ENCODE results near the gene MRAP. TPM values are rescaled to one million over a fixed set of nuclear protein-coding genes. Genes with fewer than 3 reads are reported as not detected.

The MRAP gene
- polyA plus RNA-seq, 4 donors: not detected

GRCh38 chr21:32346951-32347350, 48.3 kb downstream of the MRAP start:
- no peak for DNase-seq (ENCODE audit: low read depth in 4 of 4, low spot score in 2 of 4)

DNA sequence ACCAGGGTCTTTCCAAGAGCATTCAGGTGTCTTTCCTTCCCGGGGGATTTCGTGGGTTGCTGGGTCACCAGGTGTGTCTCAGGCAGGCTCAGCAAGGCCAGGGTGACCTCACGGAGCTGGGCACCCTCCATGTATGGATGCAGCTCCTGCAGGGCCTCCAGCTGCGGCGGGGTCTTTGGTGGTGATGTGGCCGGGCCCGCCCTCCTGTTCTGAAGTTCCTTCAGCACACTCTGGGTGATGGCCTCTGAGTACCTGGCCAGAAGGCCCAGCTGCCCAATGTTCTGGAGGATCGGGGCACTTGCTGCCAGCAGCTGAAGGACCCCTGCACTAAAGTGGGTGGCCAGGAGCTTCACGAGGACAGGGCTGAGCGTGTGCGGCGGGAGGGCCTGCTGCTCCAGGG, 48.7 kb downstream of the MRAP start:
- no peak for DNase-seq (ENCODE audit: low read depth in 4 of 4, low spot score in 2 of 4)

- no peak for DNase-seq (ENCODE audit: low read depth in 4 of 4, low spot score in 2 of 4)
Measured at GRCh38 chr21:32347977-32348376, 49.3 kb downstream of the MRAP start.

DNA sequence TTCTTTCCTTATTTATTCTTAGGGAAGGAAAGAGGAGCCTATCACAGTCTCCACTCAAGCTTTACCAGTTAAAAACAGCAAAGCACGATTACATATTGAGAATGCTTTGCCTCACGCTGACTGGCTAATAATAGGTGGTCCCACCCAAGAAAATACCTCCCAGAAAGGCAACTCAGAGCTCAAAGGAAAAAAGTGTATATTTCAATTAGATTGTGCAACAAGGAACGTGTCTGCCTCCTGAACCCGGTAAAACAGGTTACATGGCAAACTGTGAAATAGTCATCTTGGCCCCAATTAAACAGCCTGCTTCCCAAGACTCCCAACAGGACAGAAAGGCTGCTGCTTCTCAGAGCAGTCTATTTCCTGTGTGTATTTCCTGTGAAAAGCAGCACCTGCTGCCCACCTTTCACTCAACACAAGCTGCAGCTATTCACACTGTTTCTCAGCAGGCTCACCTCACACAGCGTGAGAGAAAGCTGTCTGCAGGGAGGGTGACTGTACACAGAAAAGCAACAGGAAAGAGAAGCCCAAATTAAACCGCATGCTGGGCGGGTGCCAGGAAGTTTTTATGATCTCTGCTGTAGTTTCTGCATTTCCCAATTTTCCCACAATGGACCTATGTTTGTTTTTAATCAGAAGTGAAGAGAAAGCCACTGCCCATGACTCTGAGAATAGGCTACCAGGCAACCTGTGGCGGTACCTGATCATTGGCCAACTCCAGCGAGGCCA, 50.1 kb downstream of the MRAP start:
- DNase-seq (ENCODE audit: low read depth in 4 of 4, low spot score in 2 of 4): no peak

- DNase-seq (ENCODE audit: low read depth in 4 of 4, low spot score in 2 of 4): no peak
Measured at GRCh38 chr21:32349333-32349944, 50.8 kb downstream of the MRAP start.

DNA sequence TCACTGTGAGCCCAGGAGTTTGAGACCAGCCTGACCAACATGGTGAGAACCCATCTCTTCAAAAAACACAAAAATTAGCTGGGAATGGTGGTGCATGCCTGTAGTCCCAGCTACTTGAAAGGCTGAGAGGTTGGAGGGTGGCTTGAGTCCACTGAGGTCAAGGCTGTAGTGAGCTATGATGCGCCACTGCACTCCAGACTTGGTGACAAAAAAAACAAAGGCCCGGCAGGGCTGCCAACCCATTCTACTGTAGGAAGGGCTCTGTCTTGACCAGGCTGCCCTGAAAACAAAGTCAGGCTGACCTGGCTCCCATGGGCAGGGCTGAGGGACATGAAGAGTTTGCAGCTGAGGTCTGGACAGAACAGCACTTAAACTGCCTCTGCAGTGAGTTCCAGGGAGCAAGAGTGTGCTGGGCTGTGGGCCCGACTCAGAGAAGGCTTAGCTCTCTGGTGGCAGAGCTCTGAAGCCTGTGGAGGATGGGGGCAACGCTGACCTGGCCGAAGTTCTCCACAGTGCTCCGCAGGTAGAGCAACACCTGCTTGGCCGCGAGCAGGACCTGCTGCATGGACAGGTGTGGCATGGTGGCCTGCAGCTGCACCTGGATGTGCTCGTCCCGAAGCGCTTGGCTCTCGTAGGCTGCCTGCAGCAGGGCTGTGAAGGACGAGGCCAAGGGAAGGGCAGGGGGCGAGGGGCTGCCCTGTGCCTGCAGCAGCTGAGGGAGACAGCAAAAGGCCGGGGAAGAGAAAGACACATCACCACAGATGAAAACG, 51.7 kb downstream of the MRAP start:
- no peak for DNase-seq (ENCODE audit: low read depth in 4 of 4, low spot score in 2 of 4)

DNA sequence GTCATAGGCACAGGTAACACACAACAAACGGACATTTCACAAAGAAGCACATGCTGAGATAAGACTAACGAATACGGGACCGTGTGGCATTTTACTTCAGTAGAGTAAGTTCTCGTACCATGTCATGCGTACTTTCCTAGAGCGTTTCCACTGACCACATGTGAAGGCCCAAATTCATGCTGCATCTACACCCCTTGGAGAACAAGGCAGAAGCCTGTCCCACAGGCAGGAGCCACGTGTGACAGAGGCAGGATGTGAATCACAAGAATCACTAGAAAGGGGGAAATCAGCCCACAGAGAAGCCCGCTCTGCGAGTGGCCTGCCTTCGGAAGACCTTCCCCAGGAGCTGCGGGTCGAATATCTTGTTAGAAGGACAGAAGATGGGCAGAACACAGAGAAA, 52.3 kb downstream of the MRAP start:
- DNase-seq (ENCODE audit: low read depth in 4 of 4, low spot score in 2 of 4): no peak

DNA sequence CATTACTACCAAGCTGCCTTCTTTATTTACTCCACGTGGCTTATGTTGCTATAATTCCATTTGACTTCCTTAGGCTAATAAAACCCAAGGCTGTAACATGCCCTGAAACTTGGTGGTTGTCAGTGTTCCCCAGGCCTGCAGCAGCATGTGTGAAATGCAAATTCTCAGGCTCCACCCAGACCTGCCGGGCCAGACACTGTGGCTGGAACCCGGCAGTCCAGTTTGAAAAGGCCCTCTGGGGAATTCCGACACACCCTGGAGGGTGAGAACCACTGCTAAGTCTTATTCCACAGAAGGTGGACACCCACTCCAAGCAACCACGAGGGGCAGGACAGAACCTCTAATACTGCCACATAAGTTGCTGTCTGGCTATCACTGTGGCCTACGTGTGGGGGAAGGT, 52.8 kb downstream of the MRAP start:
- no peak for DNase-seq (ENCODE audit: low read depth in 4 of 4, low spot score in 2 of 4)

DNA sequence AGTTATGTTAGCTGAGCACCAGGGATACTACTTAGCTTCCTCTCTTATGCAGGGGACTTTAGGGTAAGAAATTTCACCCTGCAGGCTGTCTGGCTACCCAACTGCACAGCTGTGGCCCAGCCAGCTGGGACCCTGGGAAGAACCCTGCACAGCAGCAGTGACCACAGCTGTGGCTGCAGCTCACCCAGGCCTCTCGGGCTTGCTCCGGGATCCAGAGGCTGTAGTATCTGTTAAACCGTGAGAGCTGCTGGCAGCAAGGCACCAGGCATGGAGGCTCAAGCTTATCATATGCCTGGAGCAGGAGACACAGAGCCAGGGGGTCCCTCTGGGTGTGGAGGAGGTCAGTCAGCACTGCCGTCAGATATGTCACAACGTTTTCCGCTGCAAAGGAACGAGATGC, 53.9 kb downstream of the MRAP start:
- no peak for DNase-seq (ENCODE audit: low read depth in 4 of 4, low spot score in 2 of 4)

DNA sequence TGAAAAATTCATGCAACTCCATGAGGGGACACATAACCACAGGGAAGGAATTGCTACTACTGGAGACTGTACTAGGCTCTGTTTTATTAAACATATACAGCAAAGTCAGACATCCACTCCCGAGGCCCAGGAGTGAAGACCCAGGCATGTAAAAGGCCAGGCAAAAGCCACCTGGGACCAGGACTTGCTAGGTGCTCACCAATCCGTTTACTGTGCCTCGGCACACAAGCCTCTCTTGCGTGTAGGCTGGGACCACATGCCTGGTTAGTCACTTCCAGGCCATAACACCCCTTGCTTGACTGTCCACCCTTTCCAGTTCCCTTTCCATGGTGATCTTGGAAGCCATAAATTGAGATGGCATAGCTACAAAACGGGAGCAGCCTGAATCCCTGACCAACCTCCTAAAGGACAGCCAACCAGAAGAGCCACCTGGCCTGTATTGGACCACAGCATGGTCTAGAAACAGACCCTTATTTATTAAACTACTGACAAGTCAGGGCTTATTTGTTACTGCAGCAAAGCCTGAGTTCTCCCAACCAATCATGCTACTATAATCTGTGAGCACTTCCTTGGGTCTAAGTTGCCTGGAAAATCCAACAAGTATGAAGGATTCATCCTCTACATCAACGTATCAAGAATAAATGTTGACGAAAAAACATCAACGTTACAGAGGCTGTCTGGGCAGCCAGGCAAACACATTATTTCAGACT, 54.5 kb downstream of the MRAP start:
- DNase-seq (ENCODE audit: low read depth in 4 of 4, low spot score in 2 of 4): no peak

DNA sequence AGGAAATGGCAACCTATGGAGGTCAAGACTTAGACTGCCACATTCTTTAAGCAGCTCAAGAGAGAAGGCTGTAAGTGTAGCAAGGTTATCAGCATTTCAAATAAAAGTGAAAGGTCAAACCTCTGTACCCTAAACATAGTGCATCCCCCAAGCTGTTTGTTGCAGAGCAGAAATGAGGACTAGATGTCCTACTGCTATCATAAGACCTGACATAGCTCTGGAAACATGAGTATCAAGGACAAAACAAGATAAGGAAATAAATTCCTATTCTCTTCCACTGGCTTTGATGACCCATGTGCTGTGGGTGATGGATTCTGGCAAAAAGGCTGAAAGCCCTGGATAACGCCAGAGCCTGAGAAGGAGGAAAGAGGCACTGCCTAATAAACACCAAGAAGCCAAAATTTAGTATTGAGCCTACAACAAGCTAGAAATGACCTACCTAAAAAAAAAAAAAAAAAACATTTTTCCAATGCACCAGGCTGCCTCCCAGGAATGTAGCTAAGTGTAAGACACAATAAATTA, 58.3 kb downstream of the MRAP start:
- no peak for DNase-seq (ENCODE audit: low read depth in 4 of 4, low spot score in 2 of 4)

DNA sequence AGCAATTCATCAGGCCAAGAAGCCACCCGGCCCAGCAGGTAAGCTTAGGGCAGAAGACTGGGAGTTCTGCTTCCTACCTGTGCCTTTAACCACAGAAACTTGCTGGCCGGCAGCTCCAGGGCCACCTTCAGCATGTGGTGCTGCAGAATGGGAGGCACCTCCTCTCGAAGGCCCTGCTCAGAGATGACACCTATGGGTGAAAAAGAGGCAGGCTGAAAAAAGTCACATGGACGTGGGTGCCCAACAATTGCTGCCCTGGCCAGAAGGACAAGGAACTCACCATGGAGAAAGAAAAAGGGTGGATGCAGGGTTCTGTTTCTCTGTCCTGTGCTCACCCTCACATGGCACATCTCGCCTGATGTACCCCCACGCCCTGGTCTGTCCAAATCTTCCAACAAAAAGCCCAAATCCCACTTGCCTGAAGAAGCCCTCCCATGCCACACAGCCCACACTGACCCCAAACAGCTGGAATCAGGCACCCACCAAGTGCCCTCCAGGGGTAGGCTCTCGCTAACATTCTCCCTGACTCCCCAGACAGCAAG, 61.1 kb downstream of the MRAP start:
- no peak for DNase-seq (ENCODE audit: low read depth in 4 of 4, low spot score in 2 of 4)

DNA sequence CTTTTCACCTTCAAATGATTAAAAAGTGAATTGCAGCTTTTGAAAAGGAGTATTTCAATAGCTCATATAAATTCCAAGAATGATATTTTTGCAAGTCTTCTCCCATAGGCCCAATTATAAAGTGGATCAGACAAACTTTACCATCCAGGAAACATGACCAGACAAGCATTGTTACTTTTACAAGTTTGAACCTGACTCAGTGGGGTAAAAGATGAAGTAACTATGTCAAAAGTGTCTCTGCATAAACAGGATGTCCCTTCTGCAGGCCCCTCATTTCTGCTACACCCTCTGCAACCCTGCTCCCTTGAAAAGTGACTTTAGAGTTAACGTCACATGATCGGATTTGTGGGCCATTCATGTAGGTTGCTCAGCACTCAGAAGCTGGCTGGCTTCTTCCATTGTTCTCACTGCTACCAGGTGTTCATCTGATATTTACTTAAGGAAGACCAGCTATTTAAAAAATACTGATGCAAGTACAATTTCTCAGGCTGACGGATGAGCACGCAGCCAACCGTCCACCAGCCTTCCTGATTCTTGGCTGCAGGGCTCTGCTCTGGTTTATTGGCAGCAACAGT, 61.8 kb downstream of the MRAP start:
- no peak for DNase-seq (ENCODE audit: low read depth in 4 of 4, low spot score in 2 of 4)

Other genes with a start within 250 kb of the MRAP start
- gene MIS18A, start 19.8 kb upstream of the MRAP start, polyA plus RNA-seq (ENCODE audit: insufficient read length in 4 of 4): 10 to 100 TPM; 22.2 to 27.4 (median 24.9) TPM
- gene URB1, start 94.2 kb downstream of the MRAP start, polyA plus RNA-seq (ENCODE audit: insufficient read length in 4 of 4): 10 to 100 TPM in 3 of 4 donors, 1 to 10 TPM in 1; 9.3 to 14.9 (median 12.9) TPM
- gene EVA1C, start 113.9 kb downstream of the MRAP start, polyA plus RNA-seq (ENCODE audit: insufficient read length in 4 of 4): 1 to 10 TPM; 2.0 to 4.8 (median 3.4) TPM